GM23338 (cell line): ENCODE data around the gene C2orf68.

ENCODE experiments used
- CREB1 ChIP-seq: fragments of 250-450 bp; sonication (Bioruptor Pico); IDR thresholded peaks from 2 replicates; pipeline ENCODE4 v1.5.0; 2020; ENCODE audit warnings: low read depth, mild to moderate bottlenecking, moderate library complexity
- CTCF ChIP-seq, 2 experiments: fragments of 200-600 bp in 1 of 2; sonication (generic) in 1 of 2; conservative IDR thresholded peaks; 2 replicates each; pipeline versions ENCODE4 v1.5.1 to v1.6.1; 2016 to 2017; ENCODE audit warnings: antibody characterized with exemption in 2 of 2, low read depth in 2 of 2, mild to moderate bottlenecking in 2 of 2, moderate library complexity in 1 of 2
- ETS1 ChIP-seq: IDR thresholded peaks from 2 replicates; pipeline ENCODE4 v1.6.1; 2016; ENCODE audit warnings: antibody characterized with exemption
- EZH2 ChIP-seq: fragments of 200-600 bp; sonication (generic); IDR thresholded peaks from one replicate; pipeline ENCODE4 v1.8.0; 2017; ENCODE audit warnings: antibody characterized with exemption, mild to moderate bottlenecking, low read depth; ENCODE audit not compliant: unreplicated experiment
- EZH2phosphoT487 ChIP-seq: fragments of 200-600 bp; sonication (generic); IDR thresholded peaks from one replicate; pipeline ENCODE4 v1.8.1; 2018; ENCODE audit warnings: antibody characterized with exemption; ENCODE audit not compliant: unreplicated experiment
- JUNB ChIP-seq: IDR thresholded peaks from one replicate; pipeline ENCODE4 v1.6.1; 2016; ENCODE audit warnings: antibody characterized with exemption; ENCODE audit not compliant: unreplicated experiment
- NANOG ChIP-seq: IDR thresholded peaks from 2 replicates; pipeline ENCODE4 v1.6.1; 2016; ENCODE audit warnings: antibody characterized with exemption, borderline replicate concordance
- POLR2AphosphoS5 ChIP-seq: IDR thresholded peaks from 2 replicates; pipeline ENCODE4 v1.6.1; 2016; ENCODE audit warnings: antibody characterized with exemption, low read depth
- REST ChIP-seq: IDR thresholded peaks from one replicate; pipeline ENCODE4 v1.6.1; 2018; ENCODE audit warnings: antibody characterized with exemption; ENCODE audit not compliant: unreplicated experiment
- ZNF331 ChIP-seq: fragments of 250-450 bp; sonication (Bioruptor Pico); IDR thresholded peaks from 2 replicates; pipeline ENCODE4 v1.5.0; 2020; ENCODE audit warnings: low read depth, mild to moderate bottlenecking, moderate library complexity

GRCh38 chr2:85615413-85615728 is 3.5 kb upstream of the C2orf68 start:
- TF ChIP-seq CTCF (conservative IDR thresholded peaks at IDR 0.05; ENCODE audit: low read depth in 2 of 2) (no peak), POLR2AphosphoS5 (no peak), EZH2 (no peak), REST (no peak), JUNB (no peak), ZNF331 (CRISPR knock-in tag) (no peak), ETS1 (no peak), EZH2phosphoT487 (no peak), CREB1 (CRISPR knock-in tag) (no peak), NANOG (no peak)
